ENCODE results near the gene PRSS27. TPM values are rescaled to one million over a fixed set of nuclear protein-coding genes. Genes with fewer than 3 reads are reported as not detected.

The PRSS27 gene
- total RNA-seq, 2 experiments from 2014 or later: 1.6 to 1.8 TPM

DNA sequence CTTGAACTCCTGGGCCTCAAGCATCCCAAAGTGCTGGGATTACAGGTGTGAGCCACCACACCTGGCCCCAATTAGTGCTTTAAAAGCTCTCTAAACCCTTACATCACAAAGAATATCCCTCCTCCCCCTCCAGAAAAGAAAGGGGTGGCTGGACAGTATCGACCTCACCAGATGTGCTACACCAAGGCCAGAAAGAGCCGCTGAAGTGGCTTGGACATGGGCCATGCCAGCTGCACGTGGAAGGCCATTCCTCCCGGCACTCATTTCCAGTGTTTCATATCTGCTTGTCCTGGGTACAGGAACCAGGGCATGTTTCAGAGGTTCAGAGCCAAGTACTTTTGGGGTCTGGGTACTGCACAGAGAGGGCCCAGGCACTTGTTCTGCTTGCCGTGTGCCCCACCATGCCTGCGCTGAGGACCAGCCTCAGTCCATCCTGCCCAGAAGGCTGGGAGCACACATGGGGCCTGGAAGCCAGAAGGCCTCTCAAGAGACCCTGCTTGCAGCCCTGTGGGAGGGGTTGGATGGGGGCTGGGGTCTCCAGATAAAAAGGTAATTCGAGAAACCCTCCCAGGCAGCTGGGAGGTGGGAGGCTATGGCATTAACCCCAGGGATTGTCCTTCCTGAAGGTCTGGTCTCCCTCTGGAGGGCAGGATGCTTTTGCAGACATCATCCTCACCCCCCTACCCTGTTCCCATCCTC, 28.9 kb upstream of the PRSS27 start:
- ChIA-PET CTCF (no interaction called here), POLR2A (interaction anchor here (7.0 kb wide), 1 partner anchor 26 kb away, joined by 114 read pairs; the partner anchor contains the start of gene ELOB)
- no peak overlapping the region for H3K27ac Mint-ChIP-seq
- no peaks in the 10 kb centered on the region for H3K9me3 Mint-ChIP-seq
- peaks cover 28% of the 10 kb centered on the region for H3K4me1 Mint-ChIP-seq
- H3K36me3 Mint-ChIP-seq (ENCODE audit: low read depth): peaks cover 28% of the 10 kb centered on the region
- no peak overlapping the region for H3K4me3 Mint-ChIP-seq
- no peaks in the 10 kb centered on the region for H3K27me3 Mint-ChIP-seq
- DNase-seq: no peak

DNA sequence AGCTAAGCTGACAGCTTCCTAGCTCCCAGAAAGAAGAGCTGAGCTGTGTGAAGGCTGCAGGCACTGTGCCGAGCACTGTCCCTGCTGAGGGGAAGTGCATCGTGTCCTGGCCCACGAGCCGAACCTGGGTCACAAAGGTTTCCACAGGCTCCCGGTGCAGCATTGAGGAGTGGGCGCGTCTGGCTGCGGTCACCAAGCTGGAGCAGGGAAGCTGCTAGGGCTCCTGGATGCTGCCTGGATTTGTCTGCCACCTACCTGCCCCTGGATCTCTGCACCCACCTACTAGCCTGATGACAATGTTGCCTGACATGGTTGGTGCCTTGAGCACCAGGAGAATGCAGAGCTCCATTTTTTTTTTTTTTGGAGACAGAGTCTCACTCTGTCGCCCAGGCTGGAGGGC, 25.9 kb upstream of the PRSS27 start:
- Mint-ChIP-seq H3K4me1 (peaks cover 17% of the 10 kb centered on the region), H3K27ac (no peak overlapping the region), H3K36me3 (ENCODE audit: low read depth) (peaks cover 10% of the 10 kb centered on the region), H3K9me3 (no peaks in the 10 kb centered on the region), H3K4me3 (no peak overlapping the region), H3K27me3 (no peaks in the 10 kb centered on the region)
- ChIA-PET CTCF (interaction anchor here (0.6 kb wide), 1 partner anchor 1787 kb away, joined by 3 read pairs; no protein-coding TSS in a partner anchor), POLR2A (no interaction called here)
- no peak for DNase-seq

DNA sequence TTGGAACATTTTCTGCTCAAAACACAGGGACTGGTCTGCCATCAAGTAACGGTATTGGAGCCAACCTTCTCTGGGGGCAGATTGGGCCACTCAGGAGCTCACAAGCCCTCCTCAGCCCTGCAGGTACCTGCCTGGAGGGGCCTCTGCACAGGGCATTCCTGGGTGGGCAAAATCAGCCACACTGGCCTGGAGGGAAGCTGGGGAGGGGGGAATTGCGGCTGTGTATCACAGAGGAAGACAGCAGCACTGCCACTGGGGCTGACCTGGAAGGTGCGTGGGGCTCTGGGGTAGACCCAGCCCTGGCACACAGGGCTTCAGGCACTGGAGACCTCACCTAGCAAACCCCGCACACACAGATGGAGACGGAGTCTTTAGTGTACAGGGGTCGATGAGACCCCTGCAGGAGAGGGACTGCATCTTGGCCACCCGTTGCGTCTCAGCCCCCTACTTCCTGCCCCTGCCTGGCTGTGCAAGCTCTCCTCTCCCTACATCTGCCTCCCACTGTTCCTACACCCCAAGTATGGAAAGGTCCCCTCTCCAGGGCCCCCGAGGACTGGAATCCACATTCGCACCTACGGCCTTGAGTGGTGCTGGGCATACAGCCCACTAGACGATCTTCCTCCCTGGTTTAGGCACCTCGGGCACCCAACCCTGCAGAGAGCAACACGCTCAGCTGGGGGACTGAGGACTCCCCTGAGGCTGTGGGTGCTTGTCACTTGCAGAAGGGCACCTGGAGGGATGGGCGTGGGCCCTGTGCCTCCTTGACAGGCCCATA, 25.3 kb upstream of the PRSS27 start:
- Mint-ChIP-seq H3K9me3 (no peaks in the 10 kb centered on the region), H3K4me3 (no peak overlapping the region), H3K36me3 (ENCODE audit: low read depth) (peaks cover 6% of the 10 kb centered on the region), H3K27ac (no peak overlapping the region), H3K27me3 (no peaks in the 10 kb centered on the region), H3K4me1 (peaks cover 10% of the 10 kb centered on the region)
- DNase-seq: no peak
- ChIA-PET CTCF (no interaction called here), POLR2A (interaction anchor here (1.5 kb wide), 1 partner anchor 8 kb away, joined by 3 read pairs; no protein-coding TSS in a partner anchor)

DNA sequence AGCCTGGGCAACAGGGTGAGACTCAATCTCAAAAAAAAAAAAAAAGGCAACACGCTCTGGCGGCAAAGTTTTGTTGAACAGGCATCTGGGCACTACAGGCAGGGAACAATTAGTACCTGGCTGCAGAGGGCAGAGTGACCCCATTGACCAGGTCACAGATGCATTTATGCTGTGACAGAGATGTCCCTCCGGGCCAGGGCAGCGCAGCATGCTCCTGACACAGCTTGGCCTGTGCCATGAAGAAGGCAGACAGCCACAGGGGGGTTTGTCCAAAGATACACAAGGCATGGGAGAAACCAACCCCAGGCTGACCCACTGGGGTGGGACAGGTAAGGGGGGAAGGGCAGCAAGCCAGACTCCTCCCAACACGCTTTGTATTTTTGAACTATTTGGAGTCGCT, 24.7 kb upstream of the PRSS27 start:
- POLR2A ChIA-PET: interaction anchor here (1.5 kb wide), 1 partner anchor 9 kb away, joined by 3 read pairs; no protein-coding TSS in a partner anchor
- DNase-seq: no peak
- H3K9me3 Mint-ChIP-seq: no peaks in the 10 kb centered on the region
- H3K4me3 Mint-ChIP-seq: no peak overlapping the region
- H3K4me1 Mint-ChIP-seq: peaks cover 4% of the 10 kb centered on the region
- no peaks in the 10 kb centered on the region for H3K27me3 Mint-ChIP-seq
- CTCF ChIA-PET: no interaction called here
- peaks cover 4% of the 10 kb centered on the region for H3K36me3 Mint-ChIP-seq (ENCODE audit: low read depth)
- H3K27ac Mint-ChIP-seq: no peak overlapping the region

DNA sequence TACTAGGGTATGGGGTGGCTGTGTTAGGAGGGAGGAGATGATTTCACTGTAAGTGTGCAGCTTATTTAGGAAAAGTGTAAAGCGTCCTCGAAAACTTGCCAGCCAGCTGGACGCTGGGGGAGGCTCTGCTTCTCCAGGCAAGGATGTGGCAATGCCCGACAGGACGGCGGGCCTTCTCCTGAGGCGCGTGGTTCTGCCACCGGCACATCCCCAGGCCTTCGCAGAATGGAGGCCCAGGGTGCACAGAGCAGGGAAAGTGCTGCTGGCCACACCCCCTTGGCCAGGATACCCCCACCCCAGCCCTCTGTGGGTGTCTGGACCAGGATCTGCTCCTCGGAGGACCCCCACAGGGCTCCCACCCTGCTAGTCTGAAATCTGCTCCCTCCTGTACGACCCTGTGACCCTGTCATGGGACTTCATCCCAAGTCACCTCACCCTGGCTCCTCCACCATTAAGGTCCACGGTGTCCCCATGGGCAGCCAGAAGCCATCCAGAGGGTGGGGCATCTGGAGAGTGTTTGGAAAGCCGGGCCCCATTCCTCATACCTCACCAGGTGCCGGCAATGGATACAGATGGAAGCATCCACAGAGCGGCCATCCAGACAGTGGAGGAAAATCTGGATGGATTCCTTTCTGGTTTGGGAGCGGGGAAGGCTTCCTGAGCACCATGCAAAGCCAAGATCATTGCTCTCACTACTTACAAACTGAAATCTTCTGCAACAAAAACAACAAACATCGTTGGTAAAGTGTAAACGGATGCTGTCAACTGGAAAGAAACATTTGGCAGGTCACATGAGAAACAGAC, 23.2 kb upstream of the PRSS27 start:
- Mint-ChIP-seq H3K9me3 (no peaks in the 10 kb centered on the region), H3K27me3 (no peaks in the 10 kb centered on the region), H3K4me3 (no peak overlapping the region), H3K36me3 (ENCODE audit: low read depth) (no peaks in the 10 kb centered on the region), H3K27ac (no peak overlapping the region), H3K4me1 (peaks cover 4% of the 10 kb centered on the region)
- ChIA-PET CTCF (no interaction called here), POLR2A (no interaction called here)
- DNase-seq: no peak

DNA sequence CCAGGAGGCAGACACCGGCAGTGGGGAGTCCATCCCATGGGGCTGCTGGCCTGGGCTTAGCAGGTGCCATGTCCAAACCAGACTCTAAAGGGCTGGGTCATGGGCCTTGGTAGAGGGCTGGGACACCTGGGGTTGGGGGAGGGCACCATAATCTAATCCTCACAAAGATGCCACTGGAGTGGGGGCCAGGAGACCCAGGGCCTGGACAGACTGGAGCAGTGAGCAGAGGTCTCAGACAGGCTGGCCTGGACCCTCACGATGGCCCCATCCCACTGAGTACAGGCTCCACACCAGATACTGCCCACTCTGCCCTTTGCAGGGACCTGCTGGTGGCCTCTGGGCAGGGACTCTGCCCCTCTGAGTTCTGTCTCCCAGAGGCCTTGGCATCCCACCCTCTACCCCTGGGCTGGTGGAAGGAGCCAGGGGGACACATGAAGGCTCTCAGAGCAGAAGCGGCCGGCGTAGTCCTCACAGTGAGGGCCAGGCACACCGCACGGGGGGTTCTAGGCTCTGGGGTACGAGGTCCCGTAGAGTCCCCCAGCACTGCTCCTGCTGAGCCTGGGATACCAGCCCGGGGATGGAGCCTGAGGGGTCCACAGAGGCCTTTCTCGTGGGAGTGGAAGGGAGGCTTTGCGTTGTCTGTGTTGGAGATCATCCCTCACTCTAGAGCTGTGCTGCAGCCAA, 22.4 kb upstream of the PRSS27 start:
- no peak overlapping the region for H3K27ac Mint-ChIP-seq
- ChIA-PET POLR2A (interaction anchor here (1.0 to 3.1 kb wide), 2 partner anchors 11 to 35 kb away, joined by 4 to 10 read pairs; no protein-coding TSS in a partner anchor), CTCF (no interaction called here)
- no peak for DNase-seq
- H3K4me3 Mint-ChIP-seq: no peak overlapping the region
- no peaks in the 10 kb centered on the region for H3K9me3 Mint-ChIP-seq
- H3K36me3 Mint-ChIP-seq (ENCODE audit: low read depth): no peaks in the 10 kb centered on the region
- peaks cover 4% of the 10 kb centered on the region for H3K4me1 Mint-ChIP-seq
- no peaks in the 10 kb centered on the region for H3K27me3 Mint-ChIP-seq

DNA sequence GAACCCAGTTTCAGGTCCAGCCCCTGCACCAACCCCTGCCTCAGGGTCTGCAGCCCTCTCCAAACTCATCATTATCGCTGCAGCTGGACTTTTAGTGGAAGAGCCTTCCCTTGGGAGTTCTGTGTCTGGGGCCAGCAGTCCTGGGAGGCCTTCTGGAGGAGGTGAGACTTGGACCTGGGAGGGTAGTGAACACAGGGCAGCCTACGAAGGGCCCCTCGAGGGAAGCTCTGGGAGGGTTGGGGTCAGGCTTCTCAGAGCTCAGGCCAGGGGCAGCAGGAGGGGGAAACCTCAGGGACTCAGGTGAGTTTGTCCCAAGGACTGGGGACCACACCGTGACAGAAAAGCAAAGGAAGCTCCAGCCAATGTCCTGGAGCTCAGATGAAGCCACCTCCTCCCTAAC, 21.1 kb upstream of the PRSS27 start:
- POLR2A ChIA-PET: interaction anchor here (3.0 to 3.1 kb wide), 2 partner anchors 10 to 13 kb away, joined by 10 to 15 read pairs; no protein-coding TSS in a partner anchor
- no peak overlapping the region for H3K4me3 Mint-ChIP-seq
- H3K4me1 Mint-ChIP-seq: peaks cover 4% of the 10 kb centered on the region
- H3K9me3 Mint-ChIP-seq: no peaks in the 10 kb centered on the region
- CTCF ChIA-PET: no interaction called here
- H3K27me3 Mint-ChIP-seq: no peaks in the 10 kb centered on the region
- no peaks in the 10 kb centered on the region for H3K36me3 Mint-ChIP-seq (ENCODE audit: low read depth)
- H3K27ac Mint-ChIP-seq: no peak overlapping the region
- DNase-seq: no peak

DNA sequence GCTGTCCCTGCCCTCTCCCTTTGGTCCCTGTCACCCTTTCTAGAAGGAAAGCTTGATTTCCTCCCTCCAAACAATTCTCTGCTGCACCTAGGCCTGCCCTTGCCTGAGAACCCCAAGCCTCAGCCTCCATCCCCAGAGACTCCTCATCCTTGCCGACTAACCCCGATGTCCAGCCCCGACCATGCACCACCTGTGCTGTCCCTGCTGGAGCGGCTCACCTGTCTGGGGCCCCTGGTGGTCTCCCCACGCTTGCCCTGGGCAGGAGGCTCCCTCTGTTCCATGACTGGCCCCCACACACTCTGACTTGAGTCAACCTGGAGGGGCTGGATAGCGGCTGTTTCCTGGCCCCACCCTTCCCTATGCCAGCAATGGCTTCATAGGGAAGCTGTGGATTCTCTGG, 20.5 kb upstream of the PRSS27 start:
- no peaks in the 10 kb centered on the region for H3K36me3 Mint-ChIP-seq (ENCODE audit: low read depth)
- ChIA-PET CTCF (interaction anchor here (0.6 kb wide), 1 partner anchor 134 kb away, joined by 3 read pairs; no protein-coding TSS in a partner anchor), POLR2A (interaction anchor here (3.0 to 3.1 kb wide), 2 partner anchors 10 to 13 kb away, joined by 10 to 15 read pairs; no protein-coding TSS in a partner anchor)
- no peaks in the 10 kb centered on the region for H3K27me3 Mint-ChIP-seq
- H3K4me3 Mint-ChIP-seq: no peak overlapping the region
- no peak for DNase-seq
- peaks cover 4% of the 10 kb centered on the region for H3K4me1 Mint-ChIP-seq
- H3K9me3 Mint-ChIP-seq: no peaks in the 10 kb centered on the region
- H3K27ac Mint-ChIP-seq: no peak overlapping the region

DNA sequence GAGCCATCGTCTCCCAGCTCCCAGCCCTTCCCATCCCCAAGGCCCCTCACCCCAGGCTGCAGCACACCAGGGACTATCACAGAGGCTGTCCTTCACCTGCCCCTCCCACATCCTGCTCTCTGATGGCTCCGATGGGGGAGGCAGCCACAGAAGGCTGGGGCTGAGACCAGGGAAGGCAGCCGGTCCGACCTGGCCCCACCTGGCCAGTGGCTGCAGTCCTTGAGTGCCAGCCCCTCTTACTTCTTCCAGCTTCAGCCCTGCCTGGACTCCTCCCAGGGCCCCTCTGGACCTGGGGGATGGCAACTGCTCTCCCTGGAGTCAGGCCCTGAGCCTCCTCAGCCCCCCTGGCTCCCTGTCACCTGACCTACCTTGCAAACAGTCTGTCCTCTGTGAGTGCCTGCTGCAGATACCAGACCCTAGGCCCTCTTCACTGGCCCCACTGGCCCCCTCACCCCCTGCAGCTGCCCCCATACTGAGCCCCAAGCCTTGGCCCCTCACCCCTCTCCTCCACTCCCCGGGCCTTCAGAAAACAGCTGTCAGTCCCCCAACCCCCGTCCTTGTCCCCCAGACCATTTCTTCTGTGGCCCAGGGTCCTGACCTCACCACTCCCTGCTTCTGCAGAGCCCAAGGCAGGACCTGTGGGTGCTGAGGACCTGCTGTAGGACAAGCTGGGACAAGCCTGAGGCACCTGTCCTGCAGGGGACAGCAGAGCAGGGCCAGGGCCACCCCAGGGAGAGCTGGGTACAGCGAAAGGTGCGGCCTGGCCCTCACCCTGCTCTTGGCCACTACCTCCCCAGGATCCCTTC, 19.8 kb upstream of the PRSS27 start:
- H3K27ac Mint-ChIP-seq: no peak overlapping the region
- CTCF ChIA-PET: interaction anchor here (0.6 kb wide), 1 partner anchor 135 kb away, joined by 3 read pairs; no protein-coding TSS in a partner anchor
- DNase-seq: no peak

DNA sequence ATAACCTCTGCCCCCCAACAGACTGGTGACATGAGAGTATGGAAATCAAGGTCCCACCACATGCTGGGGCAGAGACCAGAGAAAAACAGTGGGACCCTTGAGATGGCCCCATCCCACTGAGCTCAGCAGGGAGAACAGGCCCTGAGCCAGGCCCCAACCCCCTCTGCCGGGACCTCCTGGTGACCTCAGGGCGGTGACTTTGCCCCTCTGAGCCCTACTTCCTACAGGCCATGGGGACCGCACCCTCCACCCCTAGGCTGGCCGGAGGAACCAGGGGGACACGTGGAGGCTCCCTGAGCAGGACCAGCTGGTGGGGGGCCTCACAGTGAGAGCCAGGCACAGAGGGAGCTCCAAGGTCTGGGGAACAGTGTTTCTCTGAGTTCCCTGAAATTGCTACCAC, 18.6 kb upstream of the PRSS27 start:
- no peaks in the 10 kb centered on the region for H3K27me3 Mint-ChIP-seq
- no peak for DNase-seq
- H3K27ac Mint-ChIP-seq: no peak overlapping the region
- CTCF ChIA-PET: no interaction called here
- POLR2A ChIA-PET: interaction anchor here (1.0 kb wide), 1 partner anchor 14 kb away, joined by 4 read pairs; the partner anchor contains the start of gene SRRM2
- peaks cover 6% of the 10 kb centered on the region for H3K4me1 Mint-ChIP-seq
- no peak overlapping the region for H3K4me3 Mint-ChIP-seq
- H3K9me3 Mint-ChIP-seq: no peaks in the 10 kb centered on the region
- no peaks in the 10 kb centered on the region for H3K36me3 Mint-ChIP-seq (ENCODE audit: low read depth)

More for the DNA sequence above, 19.8 kb upstream of the PRSS27 start:
- H3K4me1 Mint-ChIP-seq: peaks cover 5% of the 10 kb centered on the region
- H3K4me3 Mint-ChIP-seq: no peak overlapping the region
- POLR2A ChIA-PET: interaction anchor here (3.0 to 3.1 kb wide), 2 partner anchors 11 to 14 kb away, joined by 10 to 15 read pairs; no protein-coding TSS in a partner anchor
- H3K36me3 Mint-ChIP-seq (ENCODE audit: low read depth): no peaks in the 10 kb centered on the region
- no peaks in the 10 kb centered on the region for H3K9me3 Mint-ChIP-seq
- no peaks in the 10 kb centered on the region for H3K27me3 Mint-ChIP-seq

DNA sequence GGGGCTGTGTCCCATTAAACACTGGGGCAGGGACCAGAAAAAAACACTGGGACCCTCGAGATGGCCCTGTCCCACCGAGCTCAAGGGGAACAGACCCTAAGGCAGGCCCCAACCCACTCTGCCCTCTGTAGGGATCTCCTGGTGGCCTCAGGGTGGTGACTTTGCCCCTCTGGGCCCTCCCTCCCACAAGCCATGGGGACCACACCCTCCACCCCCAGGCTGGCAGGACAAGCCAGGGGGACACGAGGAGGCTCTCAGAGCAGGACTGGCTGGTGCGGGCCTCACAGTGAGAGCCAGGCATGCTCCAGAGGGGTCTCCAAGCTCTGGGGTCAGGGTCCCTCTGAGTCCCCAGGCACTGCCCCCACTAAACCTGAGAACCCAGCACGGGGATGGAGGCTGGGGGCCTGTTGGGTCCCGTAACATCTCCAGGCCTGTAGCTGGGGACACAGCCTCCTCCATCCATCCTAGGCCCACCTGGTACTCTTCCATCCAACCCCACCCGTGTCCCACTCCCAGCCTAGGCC, 17.9 kb upstream of the PRSS27 start:
- no peaks in the 10 kb centered on the region for H3K36me3 Mint-ChIP-seq (ENCODE audit: low read depth)
- H3K4me3 Mint-ChIP-seq: no peak overlapping the region
- H3K4me1 Mint-ChIP-seq: peaks cover 6% of the 10 kb centered on the region
- H3K27ac Mint-ChIP-seq: no peak overlapping the region
- H3K9me3 Mint-ChIP-seq: no peaks in the 10 kb centered on the region
- no peaks in the 10 kb centered on the region for H3K27me3 Mint-ChIP-seq
- DNase-seq: no peak
- CTCF ChIA-PET: no interaction called here
- POLR2A ChIA-PET: no interaction called here
